Activated CD8-positive, alpha-beta memory T cell treated with anti-CD3 and anti-CD28 coated beads, Interleukin-2, amount 50 U/mL, for 48 hours (primary cell): ENCODE measurements around the gene RBM5.

Experiments
- DNase-seq: peaks from one replicate; pipeline ENCODE4 v3.0.0-alpha.2; 2020

Gene RBM5

DNA sequence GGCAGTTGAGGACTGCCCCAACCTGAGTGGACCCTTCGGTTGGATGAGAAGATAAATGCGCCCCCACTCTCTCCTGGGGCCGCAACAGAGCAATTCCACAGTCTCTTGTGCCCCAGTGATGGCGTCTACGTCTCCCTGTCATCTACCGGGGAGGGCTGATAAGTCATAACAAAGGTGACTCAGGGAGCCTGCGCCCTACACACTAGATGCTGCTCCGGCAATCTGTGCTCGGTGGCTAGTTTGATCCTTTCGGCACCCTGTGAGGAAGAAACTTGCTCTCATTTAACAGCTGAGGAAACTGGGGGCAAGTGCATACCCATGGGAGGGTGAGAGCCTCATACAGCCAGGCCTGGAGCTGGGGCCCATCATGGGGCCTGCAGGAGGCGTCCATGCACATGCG lies 52.3 kb downstream of the RBM5 start:
- no peak for DNase-seq

DNA sequence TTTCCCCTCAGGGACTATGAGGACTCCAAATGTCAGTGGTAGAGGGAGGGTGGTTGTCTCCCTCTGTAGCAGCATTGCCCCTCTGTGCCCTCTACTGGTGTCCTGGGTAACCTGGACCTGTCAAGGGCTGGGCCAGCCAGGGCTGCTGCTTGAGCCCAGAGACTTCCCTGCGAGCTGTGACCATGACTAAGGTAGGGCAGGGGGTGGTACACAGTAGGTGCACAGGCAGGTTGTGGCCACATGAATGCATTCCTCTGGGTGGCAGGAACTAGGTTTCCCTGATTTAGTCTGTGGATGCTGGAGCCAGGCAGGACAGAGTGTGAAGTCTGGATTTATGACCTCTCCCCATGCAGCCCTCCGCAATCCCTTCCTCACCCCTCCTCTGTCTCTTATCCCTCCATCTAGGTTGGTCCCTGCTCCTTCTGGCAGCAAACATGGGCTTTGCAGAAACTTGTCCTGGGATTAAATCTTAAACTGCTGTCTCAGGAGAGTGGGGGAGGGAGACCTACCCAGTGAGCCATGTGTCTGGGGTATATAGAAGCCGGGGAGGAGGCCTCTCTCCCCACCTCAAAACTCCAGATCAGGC lies 57.7 kb downstream of the RBM5 start:
- DNase-seq = no peak

- no peak for DNase-seq
Observed at GRCh38 chr3:50147016-50147415, 58.3 kb downstream of the RBM5 start.

DNA sequence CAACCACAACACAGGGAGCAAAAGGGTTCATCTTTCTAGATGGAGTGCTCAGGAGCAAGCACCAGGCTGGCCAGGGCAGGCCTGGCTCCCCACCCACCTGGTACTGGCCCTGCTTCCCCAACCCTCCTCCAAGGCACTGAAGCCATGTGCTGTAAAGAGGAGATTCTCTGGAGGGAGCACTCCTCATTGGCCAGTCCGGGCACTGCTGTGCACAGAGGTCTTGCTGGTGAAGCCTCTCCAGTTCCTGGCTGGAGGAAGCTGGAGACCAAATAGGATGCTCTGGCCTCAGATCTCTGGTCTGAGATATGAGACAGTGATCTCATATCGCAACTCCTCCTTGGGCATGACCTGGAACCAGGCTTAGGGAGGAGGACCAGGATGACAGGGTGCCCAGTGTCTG lies 58.7 kb downstream of the RBM5 start:
- no peak for DNase-seq

- no peak for DNase-seq
Observed at GRCh38 chr3:50147861-50148260, 59.1 kb downstream of the RBM5 start.

- no peak for DNase-seq
Observed at GRCh38 chr3:50150404-50150750, 61.7 kb downstream of the RBM5 start.

- no peak for DNase-seq
Observed at GRCh38 chr3:50150863-50151686, 62.4 kb downstream of the RBM5 start.

- DNase-seq = no peak
Observed at GRCh38 chr3:50151728-50152127, 63.0 kb downstream of the RBM5 start.

- no peak for DNase-seq
Observed at GRCh38 chr3:50153782-50154475, 65.2 kb downstream of the RBM5 start.

- DNase-seq = no peak
Observed at GRCh38 chr3:50154476-50154839, 65.7 kb downstream of the RBM5 start.

DNA sequence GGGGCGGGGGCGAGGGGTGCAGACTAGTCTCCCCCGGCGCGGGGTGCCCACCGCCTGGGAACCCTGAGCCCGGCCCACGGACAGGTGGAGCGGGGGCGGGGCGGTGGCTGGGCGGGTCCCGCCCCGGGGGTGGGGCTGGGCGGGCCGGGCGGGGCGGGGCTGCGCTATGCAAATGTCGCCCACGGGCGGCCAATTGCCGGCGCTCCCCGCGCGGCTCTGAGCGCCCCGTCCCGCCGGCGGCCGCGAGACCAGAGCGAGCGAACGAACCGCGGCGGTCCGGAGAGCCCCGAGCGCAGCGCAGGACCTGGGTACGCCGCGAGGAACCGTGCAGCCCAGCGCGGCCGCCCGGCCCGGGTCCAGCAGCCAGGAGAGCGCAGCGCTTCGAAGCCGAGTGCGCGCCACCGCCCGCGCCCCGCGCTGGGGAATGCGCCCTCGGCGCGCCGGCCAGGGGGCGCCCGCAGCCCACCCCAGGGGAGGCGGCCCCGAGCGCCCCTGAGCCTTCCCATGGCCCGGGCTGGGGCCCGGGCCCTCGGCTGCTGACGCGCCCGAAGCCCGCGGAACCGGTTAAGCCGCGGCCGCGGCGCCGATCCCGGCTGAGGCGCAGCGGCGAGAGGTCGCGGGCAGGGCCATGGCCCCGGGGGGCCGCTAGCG lies 66.2 kb downstream of the RBM5 start, which contains the start of gene SEMA3F:
Gene SEMA3F (plus strand): TSS at position 485 of the 651 bp plus-strand sequence. CDS start 4,299 bp downstream, outside the sequence.
- DNase-seq = peak; percentile 80

DNA sequence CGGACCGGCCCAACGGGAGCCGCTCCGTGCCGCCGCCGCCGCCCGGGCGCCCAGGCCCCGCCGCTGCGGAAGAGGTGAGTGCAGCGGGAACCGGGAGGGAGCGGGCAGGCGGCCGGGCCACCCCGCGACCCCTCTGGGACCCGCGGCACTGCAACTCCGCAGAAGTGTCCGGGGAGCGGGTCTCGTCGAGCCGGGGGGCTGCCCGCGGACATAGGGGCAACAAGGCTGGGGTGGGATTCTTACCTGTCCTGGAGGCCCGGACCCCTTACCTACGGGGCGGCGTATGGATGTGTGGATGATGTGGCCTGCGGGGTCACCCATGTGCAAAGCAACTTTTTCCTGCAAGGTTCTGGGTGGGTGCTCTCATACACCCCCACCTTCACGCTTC lies 66.8 kb downstream of the RBM5 start:
- DNase-seq = no peak

GRCh38 chr3:50155891-50156290 lies 67.2 kb downstream of the RBM5 start:
- DNase-seq = no peak

GRCh38 chr3:50156549-50157493 lies 68.1 kb downstream of the RBM5 start:
- no peak for DNase-seq

GRCh38 chr3:50157827-50158529 lies 69.3 kb downstream of the RBM5 start:
- DNase-seq = no peak

GRCh38 chr3:50158530-50159146 lies 69.9 kb downstream of the RBM5 start:
- DNase-seq = no peak

GRCh38 chr3:50160561-50160983 lies 71.9 kb downstream of the RBM5 start:
- DNase-seq = no peak

DNA sequence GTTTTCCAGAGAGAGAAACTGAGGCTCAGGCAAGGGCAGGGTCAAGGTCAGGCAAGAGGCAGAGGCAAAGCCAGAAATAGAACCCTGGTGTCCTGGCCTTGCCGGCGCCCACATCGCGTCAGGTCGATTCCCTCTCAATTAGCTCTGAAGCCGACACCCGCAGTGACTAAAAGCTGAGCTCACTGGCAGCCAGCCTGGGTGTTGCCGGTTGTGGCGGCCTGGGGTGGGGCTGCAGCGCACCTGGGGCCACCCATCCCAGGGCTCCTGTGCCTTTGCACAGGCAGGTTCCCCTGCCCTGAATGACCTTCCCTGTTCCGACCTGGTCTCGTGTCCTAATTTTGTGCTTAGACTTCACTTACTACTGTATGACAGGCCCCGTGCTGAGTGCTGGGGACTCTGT lies 72.6 kb downstream of the RBM5 start:
- no peak for DNase-seq

GRCh38 chr3:50162034-50162883 lies 73.5 kb downstream of the RBM5 start:
- DNase-seq = no peak
